GM19372 (cell line): ENCODE data around the gene HSD17B2.

Experiments
- ATAC-seq: cut with Tn5 transposase; IDR thresholded peaks from one replicate; pipeline ENCODE4 v1.9.1; 2021; ENCODE audit warnings: mild to moderate bottlenecking, low read depth, moderate library complexity; ENCODE audit not compliant: unreplicated experiment

The HSD17B2 gene

DNA sequence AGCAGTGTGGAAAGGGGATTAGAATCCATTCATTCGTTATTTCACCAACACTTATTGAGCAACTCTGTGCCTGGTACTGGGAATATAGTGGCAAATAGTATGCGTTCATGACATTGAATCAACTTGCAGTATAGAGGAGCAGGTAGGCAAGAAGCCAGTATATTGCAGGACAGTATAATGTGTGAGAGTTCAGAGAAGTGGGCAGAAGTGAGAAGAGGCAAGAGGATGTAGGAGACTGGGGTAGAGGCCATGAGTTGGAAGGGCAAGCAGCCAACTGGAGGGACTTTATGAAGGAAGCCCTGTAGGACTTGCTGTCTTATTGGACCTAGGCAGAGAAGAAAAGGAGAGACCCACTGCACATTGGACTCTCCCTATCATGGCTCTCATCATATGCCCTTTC is 12.3 kb downstream of the HSD17B2 start:
- ATAC-seq, result no peak

DNA sequence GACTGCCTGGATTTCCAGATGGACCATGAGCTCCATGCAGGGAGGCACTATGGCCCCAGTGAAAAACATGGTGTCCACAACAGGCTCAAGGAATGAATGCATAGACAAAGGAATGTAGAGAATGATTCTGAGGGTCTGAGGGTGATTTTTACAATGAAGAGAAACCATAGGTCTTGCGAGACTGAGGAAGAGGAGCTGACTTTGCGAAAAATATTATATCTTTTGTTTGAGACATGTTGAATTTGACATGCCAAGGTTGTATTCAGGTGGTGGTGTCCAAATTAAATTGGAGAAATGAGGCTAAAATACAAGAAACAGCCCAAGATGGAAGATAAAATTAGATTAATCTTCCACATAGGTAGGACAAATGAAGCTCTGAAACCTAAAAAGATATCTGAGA is 12.7 kb downstream of the HSD17B2 start:
- ATAC-seq, result no peak

GRCh38 chr16:82049484-82049883 is 14.4 kb downstream of the HSD17B2 start:
- no peak for ATAC-seq

DNA sequence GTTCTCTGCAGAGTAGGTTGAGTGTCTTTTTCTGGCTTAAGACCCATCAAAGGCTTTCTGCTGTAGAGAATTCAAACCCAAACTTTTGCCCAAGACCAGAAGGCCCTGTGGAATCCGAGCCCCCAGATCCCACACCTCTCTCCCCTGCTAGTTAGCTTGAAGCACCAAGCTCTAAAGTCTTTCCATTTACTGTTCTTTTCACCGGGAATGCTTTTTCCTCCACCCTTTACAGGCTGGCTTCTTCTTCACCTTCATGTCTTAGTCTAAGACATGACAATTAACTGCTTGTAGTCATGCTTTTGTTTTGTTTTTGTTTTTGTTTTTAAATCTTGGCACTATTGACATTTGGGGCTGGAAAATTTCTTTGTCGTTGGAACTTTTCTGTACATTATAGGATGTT is 15.5 kb downstream of the HSD17B2 start:
- ATAC-seq, result no peak

DNA sequence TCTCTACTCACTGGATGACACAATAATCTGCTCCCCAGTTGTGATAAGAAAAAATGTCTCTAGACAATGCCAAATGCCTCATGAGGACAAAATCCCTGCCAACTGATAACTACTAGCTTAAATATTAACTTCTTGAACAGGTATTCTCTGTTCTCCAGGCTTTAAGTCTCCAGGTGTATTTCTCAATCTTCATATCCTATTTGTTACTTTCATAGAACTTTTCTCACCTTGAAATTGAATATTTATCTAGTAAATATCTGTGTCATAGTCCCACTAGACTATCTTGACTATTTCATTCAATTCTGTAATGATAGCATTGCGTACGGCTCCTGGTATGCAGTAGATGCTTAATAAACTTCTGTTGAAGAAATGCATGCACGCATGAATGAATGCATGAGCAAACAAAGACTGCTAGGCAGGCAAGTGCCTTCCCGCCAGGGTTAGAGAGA is 15.9 kb downstream of the HSD17B2 start:
- ATAC-seq, result no peak

DNA sequence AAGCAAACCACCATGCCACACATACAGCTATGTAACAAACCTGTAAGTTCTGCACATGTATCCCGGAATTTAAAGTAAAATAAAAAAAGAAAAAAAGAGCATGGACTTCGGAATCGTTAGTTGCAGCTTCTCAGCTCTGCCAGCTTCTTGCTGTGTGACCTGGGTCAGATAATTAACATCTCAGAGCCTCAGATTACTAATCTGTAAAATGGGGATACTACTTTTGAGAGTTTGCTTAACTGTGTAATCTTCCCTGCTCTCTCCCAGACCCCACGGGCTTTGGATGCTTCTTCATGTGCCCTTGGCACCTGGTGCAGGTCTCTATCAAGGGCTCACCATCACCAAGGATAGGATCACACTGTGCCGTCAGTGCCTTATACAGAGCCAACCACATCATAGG is 16.6 kb downstream of the HSD17B2 start:
- ATAC-seq, result no peak

GRCh38 chr16:82055117-82055516 is 20.1 kb downstream of the HSD17B2 start:
- ATAC-seq, result no peak

DNA sequence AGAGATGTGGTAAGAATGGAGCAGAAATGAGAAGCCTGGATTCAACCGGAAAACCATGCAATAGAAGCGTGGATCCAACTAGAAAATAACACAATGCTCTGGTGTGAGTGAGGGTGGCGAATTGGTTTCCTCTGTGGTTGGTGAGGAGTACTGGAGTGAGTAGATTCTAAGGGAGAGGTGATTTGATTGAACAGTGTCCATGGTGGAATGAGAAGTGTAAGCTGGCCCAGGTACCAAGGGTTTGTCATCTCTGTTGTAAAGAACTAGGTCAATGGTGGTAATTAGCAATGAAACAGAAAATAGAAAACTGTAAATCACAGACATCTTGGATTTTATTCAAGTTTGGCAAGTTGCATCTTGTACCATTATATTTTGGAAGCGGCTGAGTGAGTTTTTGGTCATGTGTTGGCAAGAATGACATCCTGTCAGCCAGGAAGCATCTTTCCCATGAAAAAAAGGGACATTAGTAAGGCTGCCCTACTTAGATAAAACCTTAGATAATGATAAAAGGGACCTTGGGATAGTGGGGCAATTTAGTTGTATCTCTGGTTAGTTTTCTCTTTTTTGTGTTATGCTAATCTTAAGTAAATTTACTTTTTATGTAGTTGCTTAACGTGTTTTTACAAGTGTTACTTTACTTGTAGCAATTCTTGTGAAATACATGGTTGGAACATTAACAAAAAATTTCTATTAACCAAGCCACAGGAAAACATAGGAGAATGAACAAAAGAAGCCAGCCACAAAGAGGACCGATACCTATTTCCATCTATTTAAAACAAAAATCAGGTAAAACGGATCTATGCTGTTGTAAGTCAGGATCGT is 20.9 kb downstream of the HSD17B2 start:
- no peak for ATAC-seq

DNA sequence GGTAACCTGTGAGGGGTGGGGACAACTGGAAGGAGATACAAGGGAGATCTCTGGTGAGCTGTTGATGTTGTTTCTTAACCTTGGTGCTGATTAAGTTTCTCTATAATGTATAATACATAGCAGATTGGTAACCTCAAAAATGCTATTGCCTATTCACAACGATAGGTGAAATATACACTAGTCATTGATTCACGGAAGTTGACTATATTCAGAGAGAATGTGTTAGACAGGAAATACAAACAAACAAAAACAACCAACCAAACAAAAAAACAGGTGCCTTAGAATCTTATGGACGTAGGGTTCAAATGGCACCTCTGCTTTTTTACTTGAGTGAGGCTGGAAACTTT is 21.5 kb downstream of the HSD17B2 start:
- no peak for ATAC-seq

- no peak for ATAC-seq
These were observed 24.3 kb downstream of the HSD17B2 start for GRCh38 chr16:82059161-82059982.

DNA sequence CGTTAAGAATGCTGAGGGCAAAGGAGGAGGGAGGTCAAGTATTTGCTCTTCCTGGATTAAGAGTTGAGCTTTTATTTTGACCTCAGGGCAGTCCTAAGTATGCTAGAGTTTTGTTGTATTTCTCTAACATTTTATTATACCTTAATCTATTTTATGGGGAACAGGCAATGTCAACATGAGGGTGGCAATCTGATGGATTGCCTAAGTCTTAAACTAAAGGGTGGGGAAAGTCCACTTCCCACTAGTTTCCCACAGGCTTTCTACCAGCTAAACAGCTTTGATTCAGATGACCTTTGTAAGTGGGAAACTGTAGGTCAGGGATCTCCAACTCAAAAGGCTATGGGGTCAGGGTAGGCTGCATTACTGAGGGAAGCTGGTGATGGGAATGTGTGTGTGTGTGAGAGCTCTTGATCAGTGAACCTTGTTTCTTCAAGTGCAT is 24.9 kb downstream of the HSD17B2 start:
- no peak for ATAC-seq

- ATAC-seq, result no peak
These were observed 26.9 kb downstream of the HSD17B2 start for GRCh38 chr16:82061861-82062525.

DNA sequence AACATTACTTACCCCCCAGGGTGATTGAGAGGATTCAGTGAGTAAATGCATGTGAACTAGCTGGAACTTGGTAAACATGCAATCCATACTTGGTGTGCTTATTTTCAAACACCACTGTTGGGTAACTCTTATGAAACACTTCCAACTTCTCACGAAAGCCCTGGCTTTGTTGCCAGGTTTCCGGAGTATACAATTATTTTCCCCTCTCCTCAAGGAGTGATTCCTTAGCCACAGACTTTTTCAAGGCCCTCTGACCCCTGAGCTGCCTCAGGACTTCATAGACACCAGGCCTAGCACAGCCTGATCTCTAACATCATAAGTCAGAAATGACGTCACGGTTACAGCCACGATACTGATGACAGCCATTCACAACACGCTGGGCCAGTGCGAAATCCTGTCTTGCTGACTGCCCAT is 27.6 kb downstream of the HSD17B2 start:
- no peak for ATAC-seq

DNA sequence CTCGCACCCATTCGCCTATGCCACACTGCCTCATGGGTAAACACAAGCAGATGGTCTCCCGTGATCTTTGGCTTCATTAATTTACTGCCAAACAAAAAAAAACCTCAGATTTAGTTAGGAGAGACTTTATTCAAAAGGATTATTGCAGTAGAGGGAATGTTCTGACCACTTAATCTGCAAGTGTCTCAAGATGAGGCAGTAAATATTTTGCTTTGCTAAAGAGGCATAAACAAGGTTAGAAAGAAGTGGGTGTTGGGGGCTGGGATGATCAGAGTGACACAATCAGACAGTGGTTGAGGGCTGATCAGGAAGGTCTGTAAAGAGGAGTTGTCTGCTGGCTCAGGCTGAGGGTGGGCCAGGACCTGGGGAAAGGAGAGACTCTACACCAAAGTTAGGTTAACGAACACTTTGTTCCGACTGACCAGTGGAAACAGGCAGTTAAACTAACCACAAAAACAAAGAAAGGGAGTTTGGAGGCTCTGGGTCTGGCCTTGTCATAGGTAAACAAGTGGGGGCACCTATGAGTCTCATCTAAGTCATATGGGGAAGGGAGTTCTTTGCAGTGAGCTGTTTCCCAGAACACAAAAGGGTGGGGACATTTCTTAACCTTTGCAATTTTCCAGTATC is 28.5 kb downstream of the HSD17B2 start:
- no peak for ATAC-seq

- ATAC-seq, result no peak
These were observed 32.2 kb downstream of the HSD17B2 start for GRCh38 chr16:82067042-82067803.

DNA sequence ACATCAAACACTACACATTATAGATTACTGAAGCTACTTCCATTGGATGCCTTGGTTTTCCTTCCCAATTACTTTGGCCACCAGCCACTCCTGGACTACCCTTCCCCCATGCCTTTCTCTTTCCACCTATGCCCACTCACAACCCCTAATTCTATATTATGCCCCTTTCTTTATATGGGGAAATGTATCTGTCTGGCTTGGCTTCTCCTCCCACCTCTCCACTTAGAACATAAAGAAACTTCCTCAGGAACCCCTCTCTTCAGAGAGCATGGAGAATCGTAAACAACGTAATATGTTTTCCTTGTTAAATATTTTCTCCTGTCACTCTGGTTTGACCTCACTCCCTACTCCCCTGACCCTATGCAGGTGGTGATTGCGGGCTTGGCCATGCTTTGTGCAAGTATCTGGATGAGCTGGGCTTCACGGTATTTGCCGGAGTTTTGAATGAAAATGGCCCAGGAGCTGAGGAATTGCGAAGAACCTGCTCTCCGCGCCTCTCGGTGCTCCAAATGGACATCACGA is 32.8 kb downstream of the HSD17B2 start:
- no peak for ATAC-seq

- ATAC-seq, result no peak
These were observed 35.8 kb downstream of the HSD17B2 start for GRCh38 chr16:82070656-82071369.

DNA sequence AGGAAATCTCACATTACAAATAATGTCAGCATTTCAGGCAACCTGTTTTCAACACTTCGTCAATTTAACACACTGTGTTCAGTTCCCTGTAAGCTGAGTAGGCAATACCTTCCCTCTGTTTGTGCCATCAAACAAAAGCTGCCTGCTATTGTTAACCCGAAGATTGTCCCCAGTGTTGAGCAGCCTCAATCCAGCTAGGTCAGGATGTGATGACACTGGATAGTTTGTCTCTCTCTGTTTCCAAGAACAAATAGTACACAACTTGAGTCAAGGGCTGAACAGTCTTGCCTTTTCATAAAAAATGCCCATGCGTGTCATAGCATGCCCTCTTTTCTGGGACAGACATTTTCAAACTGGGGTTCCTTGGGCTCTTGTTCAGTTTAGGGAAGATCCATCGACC is 36.4 kb downstream of the HSD17B2 start:
- ATAC-seq, result no peak

DNA sequence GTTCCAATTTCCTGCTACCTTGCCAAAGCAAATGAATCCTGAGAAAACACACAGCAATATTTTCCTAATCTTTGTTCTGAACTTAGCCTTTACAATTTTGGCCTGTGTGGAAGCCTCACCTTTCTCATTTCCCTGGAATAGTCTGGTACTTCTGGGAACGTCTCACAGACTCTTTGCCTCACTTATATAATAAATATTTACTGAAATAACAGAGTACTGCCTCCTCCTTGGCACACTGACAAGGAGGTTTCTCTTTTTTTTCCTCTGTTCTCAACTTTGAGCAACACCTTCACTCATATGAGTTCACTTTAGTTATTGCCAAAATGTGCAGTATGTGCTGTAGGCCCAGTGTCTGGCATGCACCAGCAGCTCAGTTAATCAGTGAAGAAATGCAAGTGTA is 37.3 kb downstream of the HSD17B2 start:
- ATAC-seq, result no peak
